Loucy (cell line): ENCODE data around the gene ATP5F1B.

Experiments
- CTCF ChIP-seq: fragments of 200-600 bp; sonication (generic); conservative IDR thresholded peaks from 2 replicates; pipeline ENCODE4 v1.5.1; 2014; ENCODE audit warnings: mild to moderate bottlenecking, antibody characterized with exemption, low read length
- EZH2phosphoT487 ChIP-seq: fragments of 200-600 bp; IDR thresholded peaks from 2 replicates; pipeline ENCODE4 v1.6.1; 2018; ENCODE audit warnings: antibody characterized with exemption, mild to moderate bottlenecking, moderate library complexity, borderline replicate concordance

GRCh38 chr12:56658921-56659320 lies 13.1 kb upstream of the ATP5F1B start:
- no peak for TF ChIP-seq CTCF
- no peak for TF ChIP-seq EZH2phosphoT487
